ENCODE data around the gene RC3H1.

- TF ChIP-seq CTCF (conservative IDR thresholded peaks at IDR 0.05 in 1 of 2, IDR thresholded peaks at IDR 0.05 in 1 of 2; ENCODE audit: extremely low read depth in 1 of 2, insufficient read depth in 1 of 2, low read depth in 1 of 2, low read length in 2 of 2) (no peak), EZH2 (IDR thresholded peaks at IDR 0.05; ENCODE audit: borderline replicate concordance, low read length) (no peak)
Observed at GRCh38 chr1:173920861-173921260, 101.3 kb downstream of the RC3H1 start.

Measured in mammary epithelial cell (primary cell).